Esophagus mucosa (tissue), 1 donor: ENCODE measurements around the gene CACNA2D4. TPM values are rescaled to one million over a fixed set of nuclear protein-coding genes. Genes with fewer than 3 reads are reported as not detected.
A peak's percentile ranks its signal among the peaks of the same experiment; 100 is the strongest.
"Not testable (repeated sequence)": the region's sequence is repeated elsewhere in the genome, so short reads cannot be mapped to it uniquely, and the experiment has no call there.

Experiments
- ATAC-seq: fragments of 200-7000 bp; cut with Tn5 transposase; one replicate; pipeline ENCODE4 v1.9.1; 2020
- total RNA-seq: library from RNA; stranded (reverse); gene quantifications from one replicate; pipeline ENCODE4 v1.2.4, GENCODE V29; 2023
- donor health status: DM: yes; HTN: yes; CAD: no.

Gene CACNA2D4
- total RNA-seq, 1 donor from 2014 or later = 1.1 TPM

- no peak for ATAC-seq
Observed at GRCh38 chr12:1832801-1833595, 85.5 kb downstream of the CACNA2D4 start.

DNA sequence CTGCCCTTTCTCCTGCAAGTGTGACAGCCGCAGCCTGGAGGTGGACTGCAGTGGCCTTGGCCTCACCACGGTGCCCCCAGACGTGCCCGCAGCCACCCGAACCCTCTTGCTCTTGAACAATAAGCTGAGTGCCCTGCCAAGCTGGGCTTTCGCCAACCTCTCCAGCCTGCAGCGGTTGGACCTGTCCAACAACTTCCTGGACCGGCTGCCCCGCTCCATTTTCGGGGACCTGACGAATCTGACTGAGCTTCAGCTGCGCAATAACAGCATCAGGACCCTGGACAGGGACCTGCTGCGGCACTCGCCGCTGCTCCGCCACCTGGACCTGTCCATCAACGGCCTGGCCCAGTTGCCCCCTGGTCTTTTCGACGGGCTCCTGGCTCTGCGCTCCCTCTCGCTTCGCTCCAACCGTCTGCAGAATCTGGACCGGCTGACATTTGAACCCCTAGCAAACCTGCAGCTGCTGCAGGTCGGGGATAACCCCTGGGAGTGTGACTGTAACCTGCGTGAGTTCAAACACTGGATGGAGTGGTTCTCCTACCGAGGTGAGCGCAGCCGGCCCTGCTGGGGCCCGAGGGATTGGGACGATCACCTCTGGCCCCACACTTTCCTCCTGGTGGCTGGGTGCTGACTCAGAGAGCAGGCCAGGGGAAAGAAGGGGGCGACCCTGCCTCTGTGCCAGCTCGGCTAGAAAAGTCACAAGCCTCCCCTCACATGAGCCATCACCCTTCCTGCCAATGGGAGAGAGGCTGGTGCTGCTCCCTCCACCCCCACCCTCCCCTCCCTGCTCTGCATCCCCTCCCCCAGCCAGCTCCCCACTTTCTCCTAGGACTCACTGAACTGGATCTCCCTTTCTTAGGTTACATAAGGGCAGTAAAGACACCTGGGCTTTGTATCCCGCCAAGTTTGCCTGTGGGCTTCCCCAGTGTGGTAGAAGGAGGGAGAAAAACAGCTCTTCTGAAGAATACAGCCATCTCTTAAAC lies 87.2 kb downstream of the CACNA2D4 start:
- peak; percentile 83 for ATAC-seq

GRCh38 chr12:1830401-1830845 lies 88.0 kb downstream of the CACNA2D4 start:
- no peak for ATAC-seq

DNA sequence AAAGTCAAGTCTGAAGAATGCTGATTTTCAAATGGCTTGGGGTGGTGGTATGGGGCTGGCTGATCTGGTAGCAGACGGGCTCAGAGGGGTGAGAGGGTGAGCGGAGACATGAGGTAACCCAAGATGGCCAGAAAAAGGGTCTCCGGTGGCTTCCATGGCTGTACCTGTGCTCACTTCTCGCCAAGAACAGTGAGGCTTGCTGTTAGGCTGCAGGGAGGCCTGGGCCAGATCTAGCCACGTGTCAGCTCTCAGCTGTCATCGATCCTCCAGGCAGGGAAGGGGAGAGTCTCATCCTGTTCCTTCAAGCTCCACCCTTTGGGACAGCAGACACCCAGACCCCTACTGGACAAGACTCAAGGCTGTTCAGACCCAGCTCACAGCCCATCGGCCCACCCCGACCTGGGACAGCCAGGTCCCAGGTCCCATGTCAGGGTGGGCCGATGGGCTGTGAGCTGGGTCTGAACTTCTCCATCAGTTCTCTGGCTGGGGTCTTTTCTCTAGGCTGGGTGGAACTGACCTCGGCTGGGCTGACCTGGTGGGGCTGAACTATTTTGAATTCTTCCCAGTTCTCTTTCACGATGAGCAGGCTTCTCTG lies 89.0 kb downstream of the CACNA2D4 start:
- ATAC-seq = no peak

GRCh38 chr12:1828856-1829255 lies 89.6 kb downstream of the CACNA2D4 start:
- no peak for ATAC-seq

DNA sequence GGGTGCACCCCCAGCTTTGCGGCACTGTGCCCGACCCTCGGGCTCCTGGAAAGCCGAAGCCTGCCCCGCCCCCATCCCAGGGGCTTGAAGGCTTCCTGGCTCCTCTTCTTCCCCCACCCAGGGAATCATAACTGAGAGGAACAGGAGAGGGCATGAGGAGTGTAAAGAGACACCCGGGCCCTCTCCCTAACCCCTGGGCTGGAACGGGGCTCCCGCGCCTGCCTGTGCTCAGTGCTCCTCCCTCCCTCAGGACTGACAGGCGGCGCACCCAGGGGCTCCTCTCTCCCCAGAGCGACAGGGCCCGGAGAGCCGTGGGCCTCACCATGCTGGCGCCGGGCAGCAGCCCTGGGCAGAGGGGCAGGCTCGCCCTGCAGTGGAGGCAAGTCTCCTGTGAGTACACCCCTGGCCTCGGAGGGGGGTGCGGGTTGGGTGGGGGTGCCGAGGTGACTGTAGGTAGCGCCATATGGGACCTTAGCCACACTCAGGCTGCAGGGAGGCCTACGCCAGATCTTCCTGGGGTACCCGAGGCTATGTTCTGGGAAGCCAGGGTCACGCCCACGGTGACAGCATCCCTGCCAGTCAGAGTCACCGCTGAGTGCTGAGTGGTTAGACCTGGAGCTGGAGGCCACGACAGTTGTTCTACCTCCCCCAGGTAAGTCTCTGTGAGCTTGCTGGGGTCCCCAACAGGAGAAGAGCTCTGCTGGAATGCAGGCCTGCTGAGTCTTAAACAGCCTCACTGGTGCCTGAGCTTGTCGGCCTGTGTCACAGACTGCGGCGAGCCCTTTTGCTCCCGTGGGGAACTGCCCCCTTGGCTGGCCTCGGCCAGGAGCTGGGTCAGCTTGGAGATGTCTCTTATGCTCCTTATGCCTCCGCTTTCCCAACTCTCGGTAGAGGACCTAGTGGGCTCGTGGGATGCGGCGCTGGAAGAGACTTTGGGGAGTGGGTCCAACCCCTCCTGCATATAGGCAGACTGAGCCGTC lies 90.3 kb downstream of the CACNA2D4 start:
- no peak for ATAC-seq

DNA sequence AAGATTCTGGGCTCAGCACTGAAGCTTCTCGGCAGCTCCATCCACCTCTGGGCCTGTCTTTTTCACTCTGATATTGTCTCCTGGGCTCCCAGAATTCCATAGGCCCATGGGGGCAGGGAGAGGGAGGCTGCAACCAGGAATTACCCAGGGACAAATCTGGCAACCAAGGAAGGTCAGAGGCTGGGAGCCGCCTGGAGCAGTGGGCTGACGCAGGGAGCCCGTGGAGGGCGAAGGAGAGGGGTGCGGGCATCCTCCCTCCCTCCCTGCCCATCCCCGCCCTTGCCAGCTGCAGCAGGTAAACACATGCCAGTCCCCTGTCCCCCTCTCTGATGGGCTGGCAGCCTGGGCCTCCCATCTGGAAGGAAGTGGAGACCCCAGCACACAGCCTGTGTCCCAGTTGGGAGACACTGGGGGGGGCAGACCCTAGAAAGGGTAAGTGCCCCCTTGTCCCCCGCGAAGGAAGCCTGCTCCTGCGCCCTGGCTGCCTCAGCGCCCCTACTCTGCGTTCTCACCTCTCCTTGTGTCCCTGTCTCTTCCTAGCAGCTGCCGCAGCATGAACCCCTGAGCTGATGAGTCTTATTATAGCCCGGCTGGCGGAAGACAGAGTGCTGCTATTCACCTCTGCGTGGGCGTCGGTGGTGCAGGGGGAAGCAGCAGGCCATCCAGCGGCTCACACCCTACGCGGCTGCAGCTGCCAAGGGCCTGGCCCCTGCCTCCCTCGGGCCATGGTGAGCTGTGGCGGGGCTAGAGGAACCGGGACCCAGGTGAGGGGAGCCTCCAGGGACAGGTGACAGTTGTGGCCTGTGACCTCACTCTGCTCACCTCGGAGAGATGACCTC lies 91.4 kb downstream of the CACNA2D4 start:
- no peak for ATAC-seq

- no peak for ATAC-seq
Observed at GRCh38 chr12:1826401-1826800, 92.1 kb downstream of the CACNA2D4 start.

- no peak for ATAC-seq
Observed at GRCh38 chr12:1825382-1826102, 92.9 kb downstream of the CACNA2D4 start.

DNA sequence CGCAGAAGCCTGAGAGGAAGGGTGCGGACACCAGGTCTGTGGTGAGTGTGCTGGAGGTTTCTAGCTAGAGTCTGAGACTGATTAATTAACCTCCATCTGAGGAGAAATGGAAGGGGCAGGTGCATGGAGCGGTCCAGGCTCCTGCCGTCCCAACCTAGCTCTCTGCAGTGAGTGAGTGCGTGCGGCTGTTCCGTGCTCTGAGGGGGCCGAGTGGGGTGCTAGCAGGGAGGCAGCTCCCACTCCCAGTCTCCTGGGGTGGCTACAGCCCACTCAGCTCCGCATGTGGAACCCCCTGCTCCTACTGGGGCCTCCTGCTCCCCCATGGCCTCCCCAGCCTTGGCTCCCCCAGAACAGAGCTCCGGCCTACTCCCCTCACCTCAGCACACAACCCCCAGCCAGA lies 95.2 kb downstream of the CACNA2D4 start:
- ATAC-seq = no peak

DNA sequence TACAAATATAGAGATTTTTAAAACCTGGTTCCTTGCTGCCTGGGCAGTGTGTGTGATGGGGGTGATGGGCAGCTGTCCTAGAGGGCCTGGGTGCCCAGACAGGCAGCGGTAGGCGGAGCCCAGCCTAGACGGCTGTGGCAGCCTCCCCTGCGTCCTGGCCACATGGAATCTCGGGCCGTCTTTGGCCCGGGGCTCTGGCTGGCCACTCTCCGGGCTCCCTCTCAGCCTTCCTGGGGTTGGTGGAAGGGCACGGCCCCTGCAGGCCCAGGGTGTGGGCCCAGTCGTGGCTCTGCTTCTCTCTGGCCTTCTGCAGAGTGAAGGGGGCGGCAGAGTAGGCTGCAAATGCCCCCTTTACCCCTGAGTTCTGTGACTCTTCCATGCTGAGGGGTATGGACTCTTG lies 95.8 kb downstream of the CACNA2D4 start:
- no peak for ATAC-seq

DNA sequence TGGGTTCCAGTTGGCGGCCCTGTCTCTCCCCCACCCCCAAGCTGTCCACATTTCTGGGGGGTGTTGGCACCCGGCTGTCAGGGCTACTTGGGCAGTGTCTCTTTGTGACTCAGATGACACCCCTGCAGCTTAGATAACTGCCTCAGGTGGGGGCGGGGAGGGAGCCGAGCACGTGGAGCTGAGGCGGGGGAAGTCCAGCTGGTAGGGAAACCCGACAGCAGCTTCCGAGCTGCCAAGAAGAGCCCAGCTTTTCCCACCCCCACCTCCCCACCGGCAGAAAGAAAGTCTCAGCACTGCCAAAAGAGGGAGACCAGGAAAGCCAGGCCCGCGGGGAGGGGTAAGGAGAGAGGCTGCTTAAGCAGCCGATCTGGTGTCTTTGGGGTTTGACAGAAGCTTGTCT lies 96.6 kb downstream of the CACNA2D4 start:
- no peak for ATAC-seq

- no peak for ATAC-seq
Observed at GRCh38 chr12:1820896-1821291, 97.6 kb downstream of the CACNA2D4 start.

DNA sequence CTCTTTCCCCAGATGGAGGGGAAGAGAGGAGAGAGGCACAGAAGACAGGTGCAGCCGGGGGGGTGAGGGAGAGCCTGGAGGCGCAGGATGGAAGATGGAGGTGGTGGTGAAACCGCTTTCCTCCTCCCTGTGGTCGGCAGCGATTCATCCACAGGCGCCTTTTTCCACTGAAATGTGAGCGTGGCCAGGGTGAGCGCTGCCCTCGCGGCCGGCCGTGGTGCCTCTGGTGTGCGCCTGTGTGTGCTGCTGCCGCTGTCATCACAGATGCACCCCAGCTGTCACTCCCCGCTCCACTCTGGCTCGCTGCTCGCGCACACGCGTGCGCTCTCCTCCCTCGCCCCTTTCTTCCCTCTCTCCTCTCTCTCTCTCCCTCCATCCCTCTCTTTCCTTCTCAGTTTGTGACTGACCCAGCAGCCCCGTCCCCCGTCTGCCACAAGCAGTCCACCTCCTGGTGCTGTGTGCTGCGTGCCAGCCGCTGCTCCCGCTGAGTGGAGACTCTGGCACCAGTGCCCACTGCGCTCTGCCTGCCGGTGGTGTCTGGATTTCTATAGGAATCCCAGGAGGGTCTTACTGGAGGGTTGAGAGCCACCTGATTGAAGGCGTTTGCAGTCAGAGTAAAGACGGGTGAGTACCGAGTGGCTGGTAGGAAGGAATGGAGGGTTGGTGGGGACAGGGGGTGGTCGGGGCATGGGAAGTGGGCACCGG lies 98.1 kb downstream of the CACNA2D4 start, which contains the start of gene LRTM2:
LRTM2 (plus strand) TSS at position 375 of the 705 bp plus-strand sequence. CDS start 7,584 bp downstream, outside the sequence.
- ATAC-seq = no peak

- no peak for ATAC-seq
Observed at GRCh38 chr12:1819571-1819970, 98.9 kb downstream of the CACNA2D4 start.

GRCh38 chr12:1819050-1819449 lies 99.4 kb downstream of the CACNA2D4 start:
- no peak for ATAC-seq

- ATAC-seq = not testable (repeated sequence)
Observed at GRCh38 chr12:1817928-1818327, 100.5 kb downstream of the CACNA2D4 start.

- ATAC-seq = no peak
Observed at GRCh38 chr12:1816730-1817348, 101.6 kb downstream of the CACNA2D4 start.
